Vagina (tissue), 2 donors: ENCODE measurements around the gene POP7. TPM values are rescaled to one million over a fixed set of nuclear protein-coding genes. Genes with fewer than 3 reads are reported as not detected.
"Not testable (repeated sequence)": the region's sequence is repeated elsewhere in the genome, so short reads cannot be mapped to it uniquely, and the experiment has no call there.

Experiments used
- DNase-seq, 2 donors: peaks; one replicate each; pipeline ENCODE4 v3.0.0-alpha.2; 2017; ENCODE audit errors: extremely low spot score in 2 of 2
- H3K27ac ChIP-seq: fragments of 200-600 bp; sonication (generic); one replicate; pipeline ENCODE4 v1.5.1; 2019
- H3K27me3 ChIP-seq: fragments of 200-600 bp; sonication (generic); one replicate; pipeline ENCODE4 v1.5.1; 2019
- H3K36me3 ChIP-seq, 2 donors: fragments of 200-600 bp; sonication (generic); one replicate each; pipeline ENCODE4 v1.5.1; 2017 to 2019
- H3K4me1 ChIP-seq: fragments of 200-600 bp; sonication (generic); one replicate; pipeline ENCODE4 v1.5.1; 2019
- H3K4me3 ChIP-seq, 2 donors: fragments of 200-600 bp; sonication (generic); 1 replicate in 1 of 2; 2 replicates in 1 of 2; pipeline ENCODE4 v1.5.1; 2016 to 2019
- H3K9me3 ChIP-seq: fragments of 200-600 bp; sonication (generic); one replicate; pipeline ENCODE4 v1.5.1; 2019
- CTCF ChIP-seq, 3 experiments: fragments of 450-650 bp in 2 of 3; fragments of 200-600 bp in 1 of 3; sonication (generic) in 1 of 3; IDR thresholded peaks; one replicate each; pipeline ENCODE4 v1.5.1; 2017 to 2019; ENCODE audit warnings: antibody characterized with exemption in 3 of 3, mild to moderate bottlenecking in 2 of 3, moderate library complexity in 2 of 3
- POLR2A ChIP-seq, 2 donors: fragments of 450-650 bp; IDR thresholded peaks; one replicate each; pipeline ENCODE4 v1.6.1; 2017; ENCODE audit warnings: antibody characterized with exemption in 2 of 2, mild to moderate bottlenecking in 2 of 2, moderate library complexity in 2 of 2
- POLR2AphosphoS5 ChIP-seq, 2 donors: sonication (generic); formaldehyde crosslinking; IDR thresholded peaks; one replicate each; pipeline ENCODE4 v1.9.0; 2017; ENCODE audit warnings: antibody characterized with exemption in 2 of 2, mild to moderate bottlenecking in 2 of 2, low read depth in 1 of 2; ENCODE audit not compliant: insufficient read depth in 1 of 2
- intact Hi-C: fragments of 100-400 bp; cut with DNase I; formaldehyde crosslinking; loops from one replicate; pipeline ENCODE4 v1.15.1; 2023
- total RNA-seq: library from RNA; depleted of rRNA; stranded (reverse); fragments of >200 nt; gene quantifications from one replicate; pipeline ENCODE4 v1.2.3, GENCODE V29; 2016

The POP7 gene
- total RNA-seq = 44.0 TPM

GRCh38 chr7:100705753-100706671 is at the start of gene POP7:
POP7 (plus strand) TSS chr7:100706121; CDS start chr7:100706831, 710 bp downstream.
- Histone ChIP-seq H3K27me3 (no peaks in the 10 kb centered on the region), H3K9me3 (no peaks in the 10 kb centered on the region), H3K4me3 (peak within 1 kb of the TSS; percentile 67 to 90), H3K36me3 (peaks cover 0 to 4% of the 10 kb centered on the region in 2 donors), H3K27ac (peak within 1 kb of the TSS; percentile 94), H3K4me1 (peaks cover 22% of the 10 kb centered on the region)
- peak in 1 of 2 donors; percentile 96 for DNase-seq
- intact Hi-C loops = loop anchor here (5.0 kb wide), 1 partner anchor 146 kb away; the partner anchor contains the start of gene SLC12A9
- peak in 1 of 2 donors; percentile 23 for TF ChIP-seq POLR2A (IDR thresholded peaks at IDR 0.05)
- no peak for TF ChIP-seq CTCF (IDR thresholded peaks at IDR 0.05)
- TF ChIP-seq POLR2AphosphoS5 (IDR thresholded peaks at IDR 0.05; ENCODE audit: insufficient read depth in 1 of 2, low read depth in 1 of 2) = peak; percentile 92 to 97

- H3K4me3 ChIP-seq, H3K27me3 ChIP-seq, H3K36me3 ChIP-seq, DNase-seq, H3K4me1 ChIP-seq, H3K27ac ChIP-seq, intact Hi-C loops, H3K9me3 ChIP-seq: not testable (repeated sequence)
Observed at GRCh38 chr7:100662194-100662776, 43.6 kb upstream of the POP7 start.

- H3K36me3 ChIP-seq = no peaks in the 10 kb centered on the region
- H3K4me1 ChIP-seq = no peaks in the 10 kb centered on the region
- no peak overlapping the region for H3K27ac ChIP-seq
- no peak for DNase-seq
- H3K4me3 ChIP-seq = no peak overlapping the region
- TF ChIP-seq POLR2A (IDR thresholded peaks at IDR 0.05) (no peak), CTCF (IDR thresholded peaks at IDR 0.05) (no peak)
- H3K9me3 ChIP-seq = no peaks in the 10 kb centered on the region
- intact Hi-C loops = no loop called here
- no peaks in the 10 kb centered on the region for H3K27me3 ChIP-seq
Observed at GRCh38 chr7:100665168-100665726, 40.7 kb upstream of the POP7 start.

GRCh38 chr7:100667331-100668068 is 38.4 kb upstream of the POP7 start:
- no peaks in the 10 kb centered on the region for H3K9me3 ChIP-seq
- intact Hi-C loops = no loop called here
- H3K27me3 ChIP-seq = no peaks in the 10 kb centered on the region
- no peaks in the 10 kb centered on the region for H3K36me3 ChIP-seq
- no peaks in the 10 kb centered on the region for H3K4me1 ChIP-seq
- H3K4me3 ChIP-seq = no peak overlapping the region
- no peak overlapping the region for H3K27ac ChIP-seq
- DNase-seq = no peak
- TF ChIP-seq POLR2A (IDR thresholded peaks at IDR 0.05) = no peak
- TF ChIP-seq POLR2AphosphoS5 (IDR thresholded peaks at IDR 0.05; ENCODE audit: insufficient read depth in 1 of 2, low read depth in 1 of 2) = no peak
- no peak for TF ChIP-seq CTCF (IDR thresholded peaks at IDR 0.05)

GRCh38 chr7:100668069-100668449 is 37.9 kb upstream of the POP7 start:
- H3K27ac ChIP-seq = no peak overlapping the region
- H3K27me3 ChIP-seq = no peaks in the 10 kb centered on the region
- peaks cover 4% of the 10 kb centered on the region for H3K4me1 ChIP-seq
- no peak overlapping the region for H3K4me3 ChIP-seq
- intact Hi-C loops = no loop called here
- DNase-seq = no peak
- no peaks in the 10 kb centered on the region for H3K36me3 ChIP-seq
- TF ChIP-seq POLR2A (IDR thresholded peaks at IDR 0.05) = no peak
- no peaks in the 10 kb centered on the region for H3K9me3 ChIP-seq

- H3K27me3 ChIP-seq, H3K4me1 ChIP-seq, H3K9me3 ChIP-seq, DNase-seq, intact Hi-C loops, H3K4me3 ChIP-seq, H3K36me3 ChIP-seq, H3K27ac ChIP-seq: not testable (repeated sequence)
Observed at GRCh38 chr7:100669106-100669505, 36.8 kb upstream of the POP7 start.
